ENCODE data around the gene SLC9C2.
"Not testable (repeated sequence)": the region's sequence is repeated elsewhere in the genome, so short reads cannot be mapped to it uniquely, and the experiment has no call there.

SLC9C2 gene

GRCh38 chr1:173581383-173582079 is 21.3 kb downstream of the SLC9C2 start:
- DNase-seq (ENCODE audit: low spot score), result no peak

- DNase-seq (ENCODE audit: low spot score), result no peak
Observed at GRCh38 chr1:173580658-173581057, 22.2 kb downstream of the SLC9C2 start.

GRCh38 chr1:173580071-173580470 is 22.8 kb downstream of the SLC9C2 start:
- DNase-seq (ENCODE audit: low spot score), result no peak

- no peak for DNase-seq (ENCODE audit: low spot score)
Observed at GRCh38 chr1:173573596-173573995, 29.3 kb downstream of the SLC9C2 start.

- DNase-seq (ENCODE audit: low spot score), result no peak
Observed at GRCh38 chr1:173572201-173572873, 30.5 kb downstream of the SLC9C2 start.

GRCh38 chr1:173570370-173571007 is 32.4 kb downstream of the SLC9C2 start:
- no peak for DNase-seq (ENCODE audit: low spot score)

GRCh38 chr1:173568483-173568882 is 34.4 kb downstream of the SLC9C2 start:
- no peak for DNase-seq (ENCODE audit: low spot score)

- DNase-seq (ENCODE audit: low spot score), result not testable (repeated sequence)
Observed at GRCh38 chr1:173563846-173564245, 39.0 kb downstream of the SLC9C2 start.

- no peak for DNase-seq (ENCODE audit: low spot score)
Observed at GRCh38 chr1:173562813-173563212, 40.1 kb downstream of the SLC9C2 start.

- no peak for DNase-seq (ENCODE audit: low spot score)
Observed at GRCh38 chr1:173561263-173561662, 41.6 kb downstream of the SLC9C2 start.

- DNase-seq (ENCODE audit: low spot score), result no peak
Observed at GRCh38 chr1:173560285-173560880, 42.5 kb downstream of the SLC9C2 start.

- DNase-seq (ENCODE audit: low spot score), result no peak
Observed at GRCh38 chr1:173555651-173556305, 47.1 kb downstream of the SLC9C2 start.

- no peak for DNase-seq (ENCODE audit: low spot score)
Observed at GRCh38 chr1:173554541-173555250, 48.2 kb downstream of the SLC9C2 start.

- no peak for DNase-seq (ENCODE audit: low spot score)
Observed at GRCh38 chr1:173554089-173554488, 48.8 kb downstream of the SLC9C2 start.

GRCh38 chr1:173553312-173553711 is 49.6 kb downstream of the SLC9C2 start:
- DNase-seq (ENCODE audit: low spot score), result no peak

GRCh38 chr1:173551699-173552098 is 51.2 kb downstream of the SLC9C2 start:
- no peak for DNase-seq (ENCODE audit: low spot score)

GRCh38 chr1:173549813-173550212 is 53.1 kb downstream of the SLC9C2 start:
- no peak for DNase-seq (ENCODE audit: low spot score)

GRCh38 chr1:173545688-173546087 is 57.2 kb downstream of the SLC9C2 start:
- no peak for DNase-seq (ENCODE audit: low spot score)

GRCh38 chr1:173536223-173536622 is 66.6 kb downstream of the SLC9C2 start:
- no peak for DNase-seq (ENCODE audit: low spot score)

GRCh38 chr1:173532237-173532636 is 70.6 kb downstream of the SLC9C2 start:
- no peak for DNase-seq (ENCODE audit: low spot score)

GRCh38 chr1:173530795-173531693 is 71.8 kb downstream of the SLC9C2 start:
- no peak for DNase-seq (ENCODE audit: low spot score)
